H1 (cell line): ENCODE data around the gene RSKR. TPM values are rescaled to one million over a fixed set of nuclear protein-coding genes. Genes with fewer than 3 reads are reported as not detected.

Experiments
- CTCF ChIA-PET: fragments of 300-600 bp; sonication (Branson Sonifier 250); formaldehyde crosslinking; loops from one replicate; lab custom pipeline; 2021; ENCODE audit not compliant: partially characterized antibody; lab: Charles Lee
- POLR2A ChIA-PET: fragments of 300-600 bp; sonication (Branson Sonifier 250); formaldehyde crosslinking; loops from one replicate; lab custom pipeline; 2021; ENCODE audit warnings: inconsistent platforms; ENCODE audit not compliant: partially characterized antibody; lab: Charles Lee
- DNase-seq, 2 experiments: peaks; one replicate each; pipeline versions ENCODE4 v3.0.0 to v3.0.0-alpha.2; 2010 to 2022; ENCODE audit warnings: low spot score in 2 of 2, low read depth in 1 of 2, mixed read lengths in 1 of 2
- FAIRE-seq: peaks from 2 replicates; lab custom pipeline; 2011; peaks lifted over from hg19 to GRCh38; lab: Jason Lieb, UNC
- H2AFZ ChIP-seq: 2 replicates; pipeline ENCODE4 v1.8.1; 2012; ENCODE audit warnings: low read length, inconsistent platforms
- H2AK5ac ChIP-seq: 2 replicates; pipeline ENCODE4 v1.6.1; 2013; ENCODE audit warnings: low read depth, low read length
- H2BK120ac ChIP-seq: replicated peaks from 2 replicates; pipeline ENCODE3; 2013; ENCODE audit warnings: low read depth, low read length, inconsistent platforms
- H2BK12ac ChIP-seq: 2 replicates; pipeline ENCODE4 v1.6.1; 2013; ENCODE audit warnings: low read depth, low read length
- H2BK15ac ChIP-seq: 2 replicates; pipeline ENCODE4 v1.6.1; 2013; ENCODE audit warnings: low read length
- H2BK20ac ChIP-seq: 2 replicates; pipeline ENCODE4 v1.6.1; 2013; ENCODE audit warnings: low read length
- H2BK5ac ChIP-seq: 2 replicates; pipeline ENCODE4 v1.6.1; 2013; ENCODE audit warnings: low read depth, low read length
- H3K14ac ChIP-seq: 2 replicates; pipeline ENCODE4 v1.6.1; 2013; ENCODE audit warnings: inconsistent platforms; ENCODE audit not compliant: insufficient read length
- H3K18ac ChIP-seq: 2 replicates; pipeline ENCODE4 v1.6.1; 2013; ENCODE audit warnings: low read length; ENCODE audit errors: extremely low read depth
- H3K23ac ChIP-seq: 2 replicates; pipeline ENCODE4 v1.6.1; 2013; ENCODE audit warnings: inconsistent platforms; ENCODE audit not compliant: insufficient read length
- H3K23me2 ChIP-seq: 2 replicates; pipeline ENCODE4 v1.6.1; 2013; ENCODE audit warnings: low read depth, low read length
- H3K27ac ChIP-seq: 2 replicates; pipeline ENCODE4 v1.6.1; 2011; ENCODE audit warnings: low read depth, low read length, inconsistent platforms
- H3K27me3 ChIP-seq, 4 experiments: replicated peaks in 1 of 4; 1 replicate in 1 of 4; 2 replicates in 3 of 4; pipeline versions ENCODE4 v1.6.1 to v1.8.1; 2011 to 2013; ENCODE audit warnings: low read length in 3 of 4, mild to moderate bottlenecking in 3 of 4, inconsistent platforms in 2 of 4, mixed read lengths in 2 of 4, moderate library complexity in 1 of 4; ENCODE audit not compliant: control insufficient read depth in 3 of 4, insufficient read depth in 3 of 4; ENCODE audit errors: extremely low read depth in 1 of 4
- H3K36me3 ChIP-seq, 4 experiments: 2 replicates each; pipeline versions ENCODE4 v1.6.1 to v1.8.1; 2011 to 2013; ENCODE audit warnings: mild to moderate bottlenecking in 4 of 4, low read length in 3 of 4, moderate library complexity in 2 of 4, control low read depth in 1 of 4, inconsistent platforms in 1 of 4; ENCODE audit not compliant: insufficient read depth in 4 of 4, control insufficient read depth in 2 of 4
- H3K4ac ChIP-seq: replicated peaks from 2 replicates; pipeline ENCODE3; 2013; ENCODE audit warnings: low read length, low read depth, mixed read lengths, inconsistent platforms; ENCODE audit not compliant: insufficient read length
- H3K4me1 ChIP-seq, 4 experiments: replicated peaks in 1 of 4; 1 replicate in 1 of 4; 2 replicates in 3 of 4; pipeline versions ENCODE4 v1.6.1 to v1.8.1; 2011 to 2013; ENCODE audit warnings: low read length in 3 of 4, inconsistent platforms in 2 of 4, mixed read lengths in 1 of 4; ENCODE audit not compliant: insufficient read depth in 4 of 4, control insufficient read depth in 3 of 4
- H3K4me2 ChIP-seq, 2 experiments: 2 replicates each; pipeline versions ENCODE4 v1.6.1 to v1.8.1; 2011 to 2013; ENCODE audit warnings: low read depth in 2 of 2, low read length in 2 of 2, control low read depth in 1 of 2, inconsistent platforms in 1 of 2, mild to moderate bottlenecking in 1 of 2; ENCODE audit not compliant: insufficient read depth in 1 of 2
- H3K4me3 ChIP-seq, 4 experiments: fragments of 200-600, 300-600 bp in 1 of 4; sonication (generic), shearing (Covaris generic), sonication (Bioruptor Twin) in 1 of 4; 2 replicates each; pipeline versions ENCODE4 v1.5.1 to v1.8.1; 2011 to 2016; ENCODE audit warnings: low read length in 4 of 4, low read depth in 3 of 4, control low read depth in 2 of 4, inconsistent platforms in 2 of 4, mild to moderate bottlenecking in 2 of 4, mixed read lengths in 1 of 4, moderate library complexity in 1 of 4; ENCODE audit not compliant: insufficient read depth in 2 of 4; ENCODE audit errors: extremely low read depth in 1 of 4
- H3K56ac ChIP-seq: replicated peaks from 2 replicates; pipeline ENCODE3; 2013; ENCODE audit warnings: low read depth, mild to moderate bottlenecking, mixed read lengths, low read length, inconsistent platforms; ENCODE audit not compliant: insufficient read length
- H3K79me1 ChIP-seq: 2 replicates; pipeline ENCODE4 v1.6.1; 2013; ENCODE audit warnings: low read depth, low read length, control low read depth
- H3K79me2 ChIP-seq, 2 experiments: 2 replicates each; pipeline versions ENCODE4 v1.6.1 to v1.8.1; 2012 to 2013; ENCODE audit warnings: low read length in 2 of 2, mild to moderate bottlenecking in 2 of 2, inconsistent platforms in 1 of 2; ENCODE audit not compliant: insufficient read depth in 2 of 2, control insufficient read depth in 1 of 2
- H3K9ac ChIP-seq, 4 experiments: replicated peaks in 1 of 4; 1 replicate in 1 of 4; 2 replicates in 3 of 4; pipeline versions ENCODE4 v1.6.1 to v1.8.1; 2011 to 2013; ENCODE audit warnings: low read depth in 3 of 4, low read length in 3 of 4, control low read depth in 2 of 4, mild to moderate bottlenecking in 2 of 4, moderate library complexity in 2 of 4, inconsistent platforms in 1 of 4; ENCODE audit errors: extremely low read depth in 1 of 4
- H3K9me3 ChIP-seq, 2 experiments: 2 replicates each; pipeline versions ENCODE4 v1.6.1 to v1.8.1; 2012 to 2013; ENCODE audit warnings: mild to moderate bottlenecking in 2 of 2, moderate library complexity in 2 of 2, control low read depth in 1 of 2, inconsistent platforms in 1 of 2, low read depth in 1 of 2, low read length in 1 of 2, mixed read lengths in 1 of 2; ENCODE audit not compliant: insufficient read depth in 2 of 2
- H4K20me1 ChIP-seq, 2 experiments: replicated peaks in 1 of 2; 2 replicates each; pipeline versions ENCODE3 to v1.8.1; 2011 to 2013; ENCODE audit warnings: inconsistent platforms in 2 of 2, low read length in 2 of 2, mild to moderate bottlenecking in 1 of 2; ENCODE audit not compliant: insufficient read depth in 2 of 2, control insufficient read depth in 1 of 2
- H4K5ac ChIP-seq: 2 replicates; pipeline ENCODE4 v1.6.1; 2013; ENCODE audit warnings: low read length, low read depth, mixed read lengths, inconsistent platforms; ENCODE audit not compliant: insufficient read length
- H4K8ac ChIP-seq: 2 replicates; pipeline ENCODE4 v1.8.0; 2013; ENCODE audit warnings: mild to moderate bottlenecking, moderate library complexity, low read length, inconsistent platforms; ENCODE audit not compliant: insufficient read depth; ENCODE audit errors: extremely low read depth
- H4K91ac ChIP-seq: replicated peaks from 2 replicates; pipeline ENCODE3; 2013; ENCODE audit warnings: low read length, mixed read lengths, inconsistent platforms; ENCODE audit not compliant: insufficient read length
- CEBPB ChIP-seq: IDR thresholded peaks from 2 replicates; pipeline ENCODE4 v1.6.1; 2012; ENCODE audit warnings: low read depth, low read length
- HDAC2 ChIP-seq, 2 experiments: fragments of 300-600 bp in 1 of 2; sonication (generic) in 1 of 2; IDR thresholded peaks; 2 replicates each; pipeline ENCODE4 v1.6.1; 2011 to 2012; ENCODE audit warnings: low read depth in 2 of 2, low read length in 2 of 2, mild to moderate bottlenecking in 2 of 2, moderate library complexity in 2 of 2, borderline replicate concordance in 1 of 2, inconsistent platforms in 1 of 2
- JUN ChIP-seq: IDR thresholded peaks from 2 replicates; pipeline ENCODE4 v1.6.1; 2011; ENCODE audit warnings: low read depth, mild to moderate bottlenecking, improper control_type of control experiment, low read length
- NRF1 ChIP-seq: IDR thresholded peaks from 2 replicates; pipeline ENCODE4 v1.6.1; 2011; ENCODE audit warnings: mild to moderate bottlenecking, low read depth, low read length, improper control_type of control experiment
- SIX5 ChIP-seq: IDR thresholded peaks from 2 replicates; pipeline ENCODE4 v1.6.1; 2011; ENCODE audit warnings: mild to moderate bottlenecking, low read depth, low read length
- WGBS, 2 experiments: shearing (Covaris generic) in 1 of 2; methylation state at CpG; one replicate each; pipeline versions ENCODE4 v1.1.6 to v1.1.7; 2013 to 2015; ENCODE audit warnings: low lambda C conversion rate in 2 of 2, mixed read lengths in 2 of 2, inconsistent platforms in 1 of 2, low coverage in 1 of 2, missing lambda C conversion rate in 1 of 2; ENCODE audit not compliant: insufficient replicate concordance in 2 of 2, insufficient coverage in 1 of 2, insufficient read length in 1 of 2; ENCODE audit errors: extremely low coverage in 1 of 2, missing lambda C conversion rate in 1 of 2; 5-methylcytosine and 5-hydroxymethylcytosine counted together
- polyA plus RNA-seq, 7 experiments: library from polyadenylated mRNA; depleted of rRNA in 3 of 7; stranded (reverse) in 5 of 7; unstranded in 2 of 7; fragments of >200 nt in 5 of 7; fragments of 200-250 nt in 2 of 7; gene quantifications; 1 replicate in 5 of 7; 2 replicates in 1 of 7; 4 replicates in 1 of 7; pipeline versions ENCODE4 v1.2.1 to v1.2.3, GENCODE V29; 2011 to 2013; ENCODE audit warnings: missing spikeins in 2 of 7, mixed read lengths in 2 of 7
- total RNA-seq: library from RNA; stranded (reverse); fragmentation: NEBNext Ultra II Directional; extraction: Animal tissue kit (Norgen Biotek cat#: 25700); gene quantifications from 2 replicates; pipeline ENCODE4 v1.2.1, GENCODE V29; 2021
- TF ChIP-seq, protein P1 (sequence below): IDR thresholded peaks from 2 replicates; pipeline ENCODE4 v1.6.1; 2011; ENCODE audit warnings: low read depth, mild to moderate bottlenecking, low read length; ENCODE audit not compliant: insufficient read depth

The RSKR gene
- total and polyA plus RNA-seq, 2 of the 8 experiments (the other 6 are each of a cell fraction or from before 2014, with no cell fraction given): 24.1 to 28.5 TPM

DNA sequence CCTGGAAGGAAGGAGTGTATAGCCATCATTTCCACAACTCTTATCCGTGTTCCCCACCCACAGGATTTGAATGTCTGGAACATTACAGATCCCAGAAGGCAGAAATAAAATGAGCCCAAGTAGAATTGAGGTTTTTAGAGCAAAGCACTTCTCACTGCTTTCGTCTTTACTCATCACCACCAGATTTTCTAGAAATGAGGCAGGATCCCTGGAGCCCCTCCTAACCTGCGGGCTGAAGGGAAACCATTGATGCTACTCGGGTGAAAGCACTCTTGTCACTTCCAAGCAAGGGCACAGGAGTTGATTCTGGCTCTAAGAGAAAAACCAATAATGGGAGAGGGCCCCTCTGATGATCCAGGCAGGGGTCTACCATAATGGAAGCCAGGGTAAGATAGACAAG lies 34.5 kb downstream of the RSKR start:
- Histone ChIP-seq H3K27me3 (no peaks in the 10 kb centered on the region), H4K8ac (no peak overlapping the region), H2BK15ac (no peak overlapping the region), H3K4me2 (no peak overlapping the region), H3K79me1 (no peaks in the 10 kb centered on the region), H2BK12ac (no peak overlapping the region), H2AK5ac (no peak overlapping the region), H4K91ac (no peak overlapping the region), H2BK120ac (no peak overlapping the region), H3K14ac (no peak overlapping the region), H2BK5ac (no peak overlapping the region), H3K4me3 (no peak overlapping the region; a peak in 1 of 8 replicates), H3K18ac (no peak overlapping the region), H3K79me2 (no peaks in the 10 kb centered on the region), H3K23me2 (no peaks in the 10 kb centered on the region; the same call in 1 of the 2 replicates), H3K4ac (no peak overlapping the region), H4K5ac (no peak overlapping the region), H3K9ac (no peak overlapping the region), H2BK20ac (no peak overlapping the region), H3K56ac (no peak overlapping the region), H3K9me3 (no peaks in the 10 kb centered on the region), H3K27ac (no peak overlapping the region), H2AFZ (no peak overlapping the region), H3K4me1 (peaks cover 2 to 9% (median 5%) of the 10 kb centered on the region in 4 experiments; a peak in 6 of 7 replicates), H3K36me3 (peaks cover 36 to 63% (median 56%) of the 10 kb centered on the region in 4 experiments), H3K23ac (no peak overlapping the region), H4K20me1 (peaks cover 1 to 4% of the 10 kb centered on the region in 2 experiments)
- 93% methylated on average over 4 of the region's 4 CpGs; no CpG with 5 or more reads in 1 of the 2 experiments for WGBS, 2 experiments
- no peak for FAIRE-seq
- ChIA-PET POLR2A (interaction anchor here (1.3 to 3.3 kb wide), 2 partner anchors 10 to 20 kb away, joined by 3 to 20 read pairs; no protein-coding TSS in a partner anchor), CTCF (no interaction called here)
- no peak for DNase-seq
- no peak for TF ChIP-seq CEBPB
- TF ChIP-seq HDAC2 (IDR thresholded peaks at IDR 0.05; ENCODE audit: borderline replicate concordance in 1 of 2, low read depth in 2 of 2, low read length in 2 of 2): no peak
- TF ChIP-seq, protein P1, sequence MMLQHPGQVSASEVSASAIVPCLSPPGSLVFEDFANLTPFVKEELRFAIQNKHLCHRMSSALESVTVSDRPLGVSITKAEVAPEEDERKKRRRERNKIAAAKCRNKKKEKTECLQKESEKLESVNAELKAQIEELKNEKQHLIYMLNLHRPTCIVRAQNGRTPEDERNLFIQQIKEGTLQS: no peak
- no peak for TF ChIP-seq SIX5
- TF ChIP-seq JUN: no peak
- no peak for TF ChIP-seq NRF1
